SU-DHL-6 (cell line): ENCODE data around the gene REPS2.

Experiments
- EZH2phosphoT487 ChIP-seq: fragments of 200-600 bp; sonication (generic), shearing (Covaris generic); conservative IDR thresholded peaks from 2 replicates; pipeline ENCODE4 v1.6.1; 2018; ENCODE audit warnings: mild to moderate bottlenecking, antibody characterized with exemption, low read length, moderate library complexity, mixed read lengths
- TF ChIP-seq, protein P1 (sequence below): fragments of 200-600 bp; sonication (generic); IDR thresholded peaks from one replicate; pipeline ENCODE4 v1.5.1; 2017; ENCODE audit warnings: antibody characterized with exemption, mild to moderate bottlenecking, low read length, moderate library complexity; ENCODE audit not compliant: insufficient read depth, poor library complexity, severe bottlenecking

DNA sequence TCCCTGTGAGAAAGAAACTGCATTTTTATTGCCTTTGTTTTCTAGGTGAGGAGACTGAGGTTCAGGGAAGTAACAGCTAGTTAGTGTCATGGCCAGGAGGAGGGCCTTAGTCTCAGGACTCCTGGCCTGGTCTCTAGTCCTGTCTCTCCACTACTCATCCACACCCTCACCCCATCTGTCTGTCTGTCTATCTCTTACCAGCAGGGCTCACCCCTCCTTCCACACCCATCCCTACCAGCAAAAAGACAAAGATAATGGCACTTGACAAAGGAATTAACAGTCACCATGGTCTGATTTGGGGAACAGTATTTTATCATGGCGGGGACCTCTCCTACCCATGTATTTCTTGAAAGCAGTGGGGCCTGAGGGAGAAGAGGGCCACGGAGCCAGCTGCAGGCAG, 125.8 kb downstream of the REPS2 start:
- TF ChIP-seq, protein P1, sequence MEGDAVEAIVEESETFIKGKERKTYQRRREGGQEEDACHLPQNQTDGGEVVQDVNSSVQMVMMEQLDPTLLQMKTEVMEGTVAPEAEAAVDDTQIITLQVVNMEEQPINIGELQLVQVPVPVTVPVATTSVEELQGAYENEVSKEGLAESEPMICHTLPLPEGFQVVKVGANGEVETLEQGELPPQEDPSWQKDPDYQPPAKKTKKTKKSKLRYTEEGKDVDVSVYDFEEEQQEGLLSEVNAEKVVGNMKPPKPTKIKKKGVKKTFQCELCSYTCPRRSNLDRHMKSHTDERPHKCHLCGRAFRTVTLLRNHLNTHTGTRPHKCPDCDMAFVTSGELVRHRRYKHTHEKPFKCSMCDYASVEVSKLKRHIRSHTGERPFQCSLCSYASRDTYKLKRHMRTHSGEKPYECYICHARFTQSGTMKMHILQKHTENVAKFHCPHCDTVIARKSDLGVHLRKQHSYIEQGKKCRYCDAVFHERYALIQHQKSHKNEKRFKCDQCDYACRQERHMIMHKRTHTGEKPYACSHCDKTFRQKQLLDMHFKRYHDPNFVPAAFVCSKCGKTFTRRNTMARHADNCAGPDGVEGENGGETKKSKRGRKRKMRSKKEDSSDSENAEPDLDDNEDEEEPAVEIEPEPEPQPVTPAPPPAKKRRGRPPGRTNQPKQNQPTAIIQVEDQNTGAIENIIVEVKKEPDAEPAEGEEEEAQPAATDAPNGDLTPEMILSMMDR, result no peak
- TF ChIP-seq EZH2phosphoT487, result no peak
